ENCODE results near the gene RNF115.

DNA sequence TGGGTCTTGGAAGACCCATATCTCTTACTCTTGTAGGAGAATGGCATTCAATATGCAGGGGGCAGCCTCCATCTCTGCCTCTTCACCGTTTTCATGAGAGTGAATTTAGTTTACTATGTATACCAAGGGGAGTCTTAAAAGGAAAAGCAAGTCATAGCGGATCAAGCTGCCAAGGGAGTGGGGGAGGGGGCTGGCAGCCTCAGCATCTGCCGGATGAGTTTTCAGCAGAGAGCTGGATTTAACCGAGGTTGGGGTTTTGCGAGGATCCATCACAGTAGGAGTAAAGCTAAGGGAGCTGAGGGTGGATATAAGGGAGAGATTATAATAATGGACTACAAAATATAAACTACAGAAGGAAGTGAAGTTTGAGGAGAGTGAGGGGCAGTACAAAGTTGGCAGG is 94.7 kb downstream of the RNF115 start:
- TF ChIP-seq JUN (IDR thresholded peaks at IDR 0.05; ENCODE audit: borderline replicate concordance, insufficient read depth, insufficient read length, low read depth) (no peak), EZH2 (IDR thresholded peaks at IDR 0.05; ENCODE audit: borderline replicate concordance, low read depth, low read length, severe bottlenecking) (no peak), POLR2AphosphoS5 (IDR thresholded peaks at IDR 0.05; ENCODE audit: insufficient read depth, low read depth, low read length) (no peak), POLR2A (IDR thresholded peaks at IDR 0.05; ENCODE audit: low read depth, low read length) (no peak), FOS (IDR thresholded peaks at IDR 0.05; ENCODE audit: borderline replicate concordance, insufficient read depth, low read length) (no peak), GATA2 (IDR thresholded peaks at IDR 0.05; ENCODE audit: insufficient read depth, insufficient read length, low read depth, low read length) (no peak)
- TF ChIP-seq, protein P1, sequence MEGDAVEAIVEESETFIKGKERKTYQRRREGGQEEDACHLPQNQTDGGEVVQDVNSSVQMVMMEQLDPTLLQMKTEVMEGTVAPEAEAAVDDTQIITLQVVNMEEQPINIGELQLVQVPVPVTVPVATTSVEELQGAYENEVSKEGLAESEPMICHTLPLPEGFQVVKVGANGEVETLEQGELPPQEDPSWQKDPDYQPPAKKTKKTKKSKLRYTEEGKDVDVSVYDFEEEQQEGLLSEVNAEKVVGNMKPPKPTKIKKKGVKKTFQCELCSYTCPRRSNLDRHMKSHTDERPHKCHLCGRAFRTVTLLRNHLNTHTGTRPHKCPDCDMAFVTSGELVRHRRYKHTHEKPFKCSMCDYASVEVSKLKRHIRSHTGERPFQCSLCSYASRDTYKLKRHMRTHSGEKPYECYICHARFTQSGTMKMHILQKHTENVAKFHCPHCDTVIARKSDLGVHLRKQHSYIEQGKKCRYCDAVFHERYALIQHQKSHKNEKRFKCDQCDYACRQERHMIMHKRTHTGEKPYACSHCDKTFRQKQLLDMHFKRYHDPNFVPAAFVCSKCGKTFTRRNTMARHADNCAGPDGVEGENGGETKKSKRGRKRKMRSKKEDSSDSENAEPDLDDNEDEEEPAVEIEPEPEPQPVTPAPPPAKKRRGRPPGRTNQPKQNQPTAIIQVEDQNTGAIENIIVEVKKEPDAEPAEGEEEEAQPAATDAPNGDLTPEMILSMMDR (IDR thresholded peaks at IDR 0.05; ENCODE audit: extremely low read depth in 1 of 2, insufficient read depth in 1 of 2, low read depth in 1 of 2, low read length in 2 of 2) = no peak
- TF ChIP-seq, protein P2, sequence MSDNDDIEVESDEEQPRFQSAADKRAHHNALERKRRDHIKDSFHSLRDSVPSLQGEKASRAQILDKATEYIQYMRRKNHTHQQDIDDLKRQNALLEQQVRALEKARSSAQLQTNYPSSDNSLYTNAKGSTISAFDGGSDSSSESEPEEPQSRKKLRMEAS (IDR thresholded peaks at IDR 0.05; ENCODE audit: insufficient read depth, insufficient read length) = no peak
